ENCODE data around the gene CINP. TPM values are rescaled to one million over a fixed set of nuclear protein-coding genes. Genes with fewer than 3 reads are reported as not detected.

The CINP gene
- total RNA-seq, 3 donors from 2014 or later = 23.3 to 31.0 (median 26.7) TPM

DNA sequence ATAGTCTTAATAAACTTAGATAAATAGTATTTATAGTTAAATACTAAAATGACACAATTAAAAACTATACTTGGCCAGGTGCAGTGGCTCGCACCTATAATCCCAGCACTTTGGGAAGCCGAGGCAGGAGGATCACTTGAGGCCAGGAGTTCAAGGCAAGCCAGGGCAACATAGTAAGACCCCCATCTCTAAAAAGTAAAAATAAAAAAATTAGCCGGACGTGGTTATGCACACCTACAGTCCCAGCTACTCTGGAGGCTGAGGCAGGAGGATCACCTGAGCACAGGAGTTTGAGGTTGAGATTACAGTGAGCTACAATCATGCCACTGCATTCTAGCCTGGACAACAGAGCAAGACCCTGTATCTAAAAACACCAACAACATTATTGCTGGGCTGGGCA is 16.0 kb downstream of the CINP start:
- no peaks in the 10 kb centered on the region for H3K4me1 ChIP-seq (ENCODE audit: low read depth)
- intact Hi-C loops (cut with DNase I, micrococcal nuclease) = no loop called here
- H3K4me3 ChIP-seq = no peak overlapping the region
- TF ChIP-seq, protein P1, sequence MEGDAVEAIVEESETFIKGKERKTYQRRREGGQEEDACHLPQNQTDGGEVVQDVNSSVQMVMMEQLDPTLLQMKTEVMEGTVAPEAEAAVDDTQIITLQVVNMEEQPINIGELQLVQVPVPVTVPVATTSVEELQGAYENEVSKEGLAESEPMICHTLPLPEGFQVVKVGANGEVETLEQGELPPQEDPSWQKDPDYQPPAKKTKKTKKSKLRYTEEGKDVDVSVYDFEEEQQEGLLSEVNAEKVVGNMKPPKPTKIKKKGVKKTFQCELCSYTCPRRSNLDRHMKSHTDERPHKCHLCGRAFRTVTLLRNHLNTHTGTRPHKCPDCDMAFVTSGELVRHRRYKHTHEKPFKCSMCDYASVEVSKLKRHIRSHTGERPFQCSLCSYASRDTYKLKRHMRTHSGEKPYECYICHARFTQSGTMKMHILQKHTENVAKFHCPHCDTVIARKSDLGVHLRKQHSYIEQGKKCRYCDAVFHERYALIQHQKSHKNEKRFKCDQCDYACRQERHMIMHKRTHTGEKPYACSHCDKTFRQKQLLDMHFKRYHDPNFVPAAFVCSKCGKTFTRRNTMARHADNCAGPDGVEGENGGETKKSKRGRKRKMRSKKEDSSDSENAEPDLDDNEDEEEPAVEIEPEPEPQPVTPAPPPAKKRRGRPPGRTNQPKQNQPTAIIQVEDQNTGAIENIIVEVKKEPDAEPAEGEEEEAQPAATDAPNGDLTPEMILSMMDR (IDR thresholded peaks at IDR 0.05) = no peak
- H3K36me3 ChIP-seq (ENCODE audit: low read depth) = no peaks in the 10 kb centered on the region
- DNase-seq (no peak), ATAC-seq (no peak)
- no peaks in the 10 kb centered on the region for H3K9me3 ChIP-seq

DNA sequence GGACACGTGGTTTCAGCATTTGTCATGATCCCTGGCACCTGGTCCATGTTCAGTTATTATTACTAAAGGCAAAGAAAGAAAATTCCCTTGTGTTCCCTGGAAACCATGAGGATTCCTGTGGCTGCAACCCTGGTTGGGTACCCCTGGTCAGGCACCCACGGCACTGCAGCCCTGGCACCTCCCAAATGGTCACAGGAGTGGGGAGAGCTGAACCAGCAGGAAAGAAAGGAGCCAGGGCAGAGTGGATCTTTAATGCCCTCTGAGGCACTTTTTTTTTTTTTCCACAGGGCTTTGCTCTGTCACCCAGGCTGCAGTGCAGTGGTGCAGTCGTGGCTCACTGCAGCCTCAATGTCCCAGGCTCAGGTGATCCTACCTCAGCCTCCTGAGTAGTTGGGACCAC is 17.5 kb downstream of the CINP start:
- Histone ChIP-seq H3K4me3 (no peak overlapping the region), H3K9me3 (no peaks in the 10 kb centered on the region), H3K4me1 (ENCODE audit: low read depth) (no peaks in the 10 kb centered on the region), H3K36me3 (ENCODE audit: low read depth) (no peaks in the 10 kb centered on the region)
- TF ChIP-seq, protein P1 (IDR thresholded peaks at IDR 0.05) = no peak
- ATAC-seq (no peak), DNase-seq (no peak)
- intact Hi-C loops (cut with DNase I, micrococcal nuclease) = no loop called here

DNA sequence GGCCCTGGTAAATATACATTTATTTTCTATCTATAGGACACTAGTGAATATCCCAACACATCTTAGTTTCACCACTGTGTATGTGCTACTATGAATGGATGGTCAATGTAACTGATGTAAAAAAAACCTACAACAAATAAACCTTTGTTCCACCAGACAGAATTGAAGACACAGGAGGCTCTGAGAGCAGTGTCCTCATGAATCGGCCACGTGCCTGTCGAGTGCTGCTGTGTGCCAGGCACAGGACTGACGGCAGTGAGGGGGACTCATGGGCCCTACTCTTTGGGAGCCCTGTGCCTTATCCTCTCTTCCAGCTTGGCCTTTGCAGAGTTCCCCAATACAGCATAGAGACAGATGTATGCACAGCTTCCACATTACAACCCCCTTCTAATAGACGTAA is 18.2 kb downstream of the CINP start:
- no peak for ATAC-seq
- Histone ChIP-seq H3K4me1 (ENCODE audit: low read depth) (no peaks in the 10 kb centered on the region), H3K36me3 (ENCODE audit: low read depth) (no peaks in the 10 kb centered on the region), H3K9me3 (no peaks in the 10 kb centered on the region), H3K4me3 (no peak overlapping the region)
- intact Hi-C loops (cut with DNase I, micrococcal nuclease) = no loop called here
- DNase-seq = no peak
- TF ChIP-seq, protein P1 (IDR thresholded peaks at IDR 0.05) = no peak

DNA sequence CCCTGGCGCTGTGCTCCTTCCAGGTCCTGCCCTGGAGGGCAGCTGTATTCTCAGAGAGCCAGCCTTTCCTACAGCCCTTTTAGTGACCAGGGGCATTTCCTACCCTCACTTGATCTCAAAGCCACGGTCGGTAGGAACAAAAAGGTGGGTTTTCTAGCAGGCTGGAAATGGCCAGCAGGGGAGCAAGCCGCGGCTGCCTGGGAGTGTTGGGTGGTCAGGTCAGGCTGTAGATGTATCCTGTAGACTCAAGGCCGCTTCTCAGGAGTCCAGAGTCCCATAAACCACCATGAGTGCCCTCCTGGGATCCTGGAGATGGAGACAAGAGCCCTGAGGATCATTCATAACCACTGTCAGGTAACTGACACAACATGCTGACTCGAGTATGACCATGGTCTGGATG is 18.6 kb downstream of the CINP start:
- TF ChIP-seq, protein P1 (IDR thresholded peaks at IDR 0.05) = no peak
- no peak for ATAC-seq
- Histone ChIP-seq H3K4me1 (ENCODE audit: low read depth) (no peaks in the 10 kb centered on the region), H3K9me3 (no peaks in the 10 kb centered on the region), H3K36me3 (ENCODE audit: low read depth) (no peaks in the 10 kb centered on the region), H3K4me3 (no peak overlapping the region)
- DNase-seq = no peak
- intact Hi-C loops (cut with DNase I, micrococcal nuclease) = no loop called here

DNA sequence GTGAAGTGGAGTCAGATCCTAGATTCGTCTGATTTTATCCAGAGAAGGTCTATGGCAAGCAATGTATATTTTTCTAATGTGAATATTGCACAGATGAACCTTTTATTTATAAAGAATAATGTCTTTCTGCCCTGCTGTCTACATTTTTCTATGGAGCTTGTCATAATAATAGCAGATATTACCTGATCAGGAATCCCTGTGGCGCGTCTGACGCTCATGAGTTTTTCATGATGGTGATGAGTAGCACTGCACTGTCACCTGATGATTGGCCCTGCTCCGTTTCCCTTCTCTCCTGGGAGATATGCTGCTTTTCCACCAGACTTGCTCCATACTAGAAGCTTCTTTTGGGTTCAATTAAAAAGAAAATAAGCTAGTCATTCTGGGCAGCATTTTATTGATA is 20.5 kb downstream of the CINP start:
- no peak for ATAC-seq
- TF ChIP-seq, protein P1 (IDR thresholded peaks at IDR 0.05) = no peak
- no peaks in the 10 kb centered on the region for H3K4me1 ChIP-seq (ENCODE audit: low read depth)
- H3K9me3 ChIP-seq = no peaks in the 10 kb centered on the region
- no peak overlapping the region for H3K4me3 ChIP-seq
- intact Hi-C loops (cut with DNase I, micrococcal nuclease) = no loop called here
- no peaks in the 10 kb centered on the region for H3K36me3 ChIP-seq (ENCODE audit: low read depth)
- DNase-seq = no peak

DNA sequence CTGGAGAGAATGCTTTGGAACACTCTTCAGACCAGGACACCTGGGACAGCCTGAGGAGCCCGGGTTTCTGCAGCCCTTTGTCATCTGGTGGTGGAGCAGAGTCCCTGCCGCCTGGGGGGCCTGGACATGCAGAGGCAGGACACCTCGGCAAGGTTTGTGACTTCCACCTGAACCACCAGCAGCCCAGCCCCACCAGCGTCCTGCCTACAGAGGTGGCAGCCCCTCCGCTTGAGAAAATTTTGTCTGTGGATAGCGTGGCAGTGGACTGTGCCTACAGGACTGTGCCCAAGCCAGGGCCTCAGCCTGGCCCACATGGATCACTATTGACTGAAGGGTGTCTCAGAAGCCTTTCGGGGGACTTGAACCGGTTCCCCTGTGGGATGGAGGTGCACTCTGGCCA is 21.1 kb downstream of the CINP start:
- no peak for ATAC-seq
- Histone ChIP-seq H3K36me3 (ENCODE audit: low read depth) (no peaks in the 10 kb centered on the region), H3K4me1 (ENCODE audit: low read depth) (no peaks in the 10 kb centered on the region), H3K9me3 (no peaks in the 10 kb centered on the region), H3K4me3 (no peak overlapping the region)
- intact Hi-C loops (cut with DNase I, micrococcal nuclease) = no loop called here
- TF ChIP-seq, protein P1 (IDR thresholded peaks at IDR 0.05) = no peak
- no peak for DNase-seq
